GM21390 (cell line): ENCODE measurements around the gene NT5M.
"Not testable (repeated sequence)": the region's sequence is repeated elsewhere in the genome, so short reads cannot be mapped to it uniquely, and the experiment has no call there.

ENCODE experiments used
- ATAC-seq: cut with Tn5 transposase; IDR thresholded peaks from one replicate; pipeline ENCODE4 v1.9.1; 2021; ENCODE audit not compliant: unreplicated experiment

Gene NT5M

GRCh38 chr17:17303010-17303846 is at the start of gene NT5M:
TSS of gene NT5M (plus strand) at chr17:17303373. CDS start at chr17:17303551, 178 bp downstream.
- ATAC-seq = no peak

GRCh38 chr17:17253406-17253805 is 49.8 kb upstream of the NT5M start:
- ATAC-seq = no peak

GRCh38 chr17:17254036-17254435 is 49.1 kb upstream of the NT5M start:
- no peak for ATAC-seq

DNA sequence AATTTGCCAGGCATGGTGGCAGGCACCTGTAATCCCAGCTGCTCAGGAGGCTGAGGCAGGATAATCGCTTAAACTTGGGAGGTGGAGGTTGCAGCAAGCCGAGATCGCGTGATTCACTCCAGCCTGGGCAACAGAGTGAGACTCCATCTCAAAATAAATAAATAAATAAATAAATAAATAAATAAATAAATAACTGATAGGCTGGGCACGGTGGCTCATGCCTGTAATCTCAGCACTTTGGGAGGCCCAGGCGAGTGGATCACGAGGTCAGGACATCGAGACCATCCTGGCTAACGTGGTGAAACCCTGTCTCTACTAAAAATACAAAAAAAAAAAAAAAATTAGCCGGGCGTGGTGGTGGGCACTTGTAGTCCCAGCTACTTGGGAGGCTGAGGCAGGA is 47.5 kb upstream of the NT5M start:
- not testable (repeated sequence) for ATAC-seq

DNA sequence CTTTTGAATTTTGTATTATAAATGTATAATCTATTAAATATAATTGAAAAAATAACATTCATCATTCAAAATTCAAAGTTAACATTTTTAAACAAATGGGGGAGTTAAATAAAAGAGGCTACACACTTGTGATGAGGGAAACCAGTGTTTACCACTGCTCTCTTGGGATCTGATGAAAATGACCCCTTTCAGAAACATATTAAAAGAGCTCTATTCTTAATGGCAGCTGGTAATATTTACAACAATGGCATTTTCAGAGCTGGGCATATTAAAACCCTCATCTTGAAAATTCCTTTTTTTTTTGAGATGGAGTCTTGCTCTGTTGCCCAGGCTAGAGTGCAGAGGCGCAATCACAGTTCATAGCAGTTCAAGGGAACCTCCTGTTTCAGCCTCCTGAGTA is 46.9 kb upstream of the NT5M start:
- no peak for ATAC-seq

- ATAC-seq = no peak
These were observed 45.2 kb upstream of the NT5M start for GRCh38 chr17:17258011-17258410.

- no peak for ATAC-seq
These were observed 44.2 kb upstream of the NT5M start for GRCh38 chr17:17258998-17259397.

DNA sequence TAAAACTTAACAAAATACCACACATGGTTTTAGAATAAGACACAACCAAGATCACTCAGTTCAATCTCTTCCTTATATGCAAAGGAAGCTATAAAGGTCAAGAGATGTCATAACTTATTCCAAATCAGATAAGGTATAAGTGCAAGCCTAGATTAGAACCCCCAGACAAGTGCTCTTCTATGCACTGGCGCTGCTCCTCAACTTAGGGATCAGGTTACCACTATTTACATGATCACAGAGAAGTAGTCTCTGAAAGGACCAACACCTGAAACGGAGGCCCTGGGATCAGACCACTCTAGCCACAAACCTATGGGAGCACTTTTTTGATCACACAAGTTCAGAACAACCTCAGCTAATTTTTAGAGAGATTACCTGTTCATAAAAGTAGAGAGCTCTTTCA is 38.7 kb upstream of the NT5M start:
- no peak for ATAC-seq

- ATAC-seq = no peak
These were observed 33.0 kb upstream of the NT5M start for GRCh38 chr17:17269926-17270773.

GRCh38 chr17:17275971-17276370 is 27.2 kb upstream of the NT5M start:
- no peak for ATAC-seq

DNA sequence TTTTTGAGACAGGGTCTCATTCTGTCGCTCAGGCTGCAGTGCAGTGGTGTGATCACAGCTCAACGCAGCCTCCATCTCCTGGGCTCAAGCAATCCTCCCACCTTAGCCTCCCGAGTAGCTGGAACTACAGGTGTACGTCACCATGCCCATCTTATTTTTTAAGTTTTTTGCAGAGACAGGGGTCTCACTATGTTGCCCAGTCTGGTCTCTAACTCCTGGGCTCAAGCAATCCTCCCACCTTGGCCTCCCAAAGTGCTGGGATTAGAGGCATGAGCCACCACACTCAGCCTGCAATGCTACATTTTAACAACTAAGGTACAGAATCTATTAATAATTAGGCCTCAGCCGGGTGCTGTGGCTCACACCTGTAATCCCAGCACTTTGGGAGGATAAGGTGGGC is 25.7 kb upstream of the NT5M start:
- not testable (repeated sequence) for ATAC-seq

DNA sequence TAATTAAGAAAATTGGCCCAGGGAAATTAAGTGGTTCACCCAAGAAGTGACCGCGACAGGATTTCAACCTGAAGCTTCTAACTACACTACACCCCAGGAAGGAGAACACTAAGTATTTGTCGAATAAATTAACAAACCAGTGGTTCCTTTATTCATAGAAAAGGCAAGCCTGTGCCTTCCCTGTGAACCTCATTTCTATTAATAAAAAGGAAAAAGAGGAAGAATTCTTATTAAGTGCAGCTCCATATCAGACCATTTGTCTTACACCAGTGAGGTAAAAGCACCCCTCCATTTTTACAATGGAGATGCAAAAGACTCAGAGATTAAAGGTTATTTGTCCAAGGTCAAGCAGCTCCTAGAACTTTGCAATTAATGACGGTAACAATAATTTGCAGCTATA is 23.9 kb upstream of the NT5M start:
- ATAC-seq = no peak

- peak; percentile 87 for ATAC-seq
These were observed 22.3 kb upstream of the NT5M start, which contains the start of gene COPS3 for GRCh38 chr17:17280613-17281549. TSS of gene COPS3 (minus strand) at chr17:17281246. CDS start at chr17:17281186, 60 bp downstream.

DNA sequence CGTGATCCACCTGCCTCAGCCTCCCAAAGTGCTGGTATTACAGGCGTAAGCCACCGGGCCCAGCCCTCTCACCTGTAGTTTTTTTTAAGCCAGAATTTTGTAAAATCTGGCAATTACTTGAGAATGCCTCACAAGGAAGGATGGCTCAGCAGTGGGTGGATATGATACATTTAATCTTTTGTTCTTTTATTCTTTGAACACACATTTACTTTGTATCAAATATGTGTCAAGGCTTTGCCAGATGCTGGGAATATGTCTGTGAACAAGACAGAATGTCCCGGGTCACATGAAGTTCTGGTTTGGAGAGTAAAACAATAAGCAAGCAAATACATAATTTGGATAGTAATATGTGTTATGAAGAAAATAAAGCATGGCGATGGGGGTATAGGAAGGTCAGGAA is 17.2 kb upstream of the NT5M start:
- ATAC-seq = no peak

GRCh38 chr17:17289086-17289485 is 14.1 kb upstream of the NT5M start:
- ATAC-seq = no peak

- ATAC-seq = no peak
These were observed 13.5 kb upstream of the NT5M start for GRCh38 chr17:17289701-17290100.

GRCh38 chr17:17295141-17295540 is 8.0 kb upstream of the NT5M start:
- ATAC-seq = no peak

- ATAC-seq = no peak
These were observed 6.0 kb upstream of the NT5M start for GRCh38 chr17:17297217-17297616.

GRCh38 chr17:17298108-17298507 is 5.1 kb upstream of the NT5M start:
- no peak for ATAC-seq

DNA sequence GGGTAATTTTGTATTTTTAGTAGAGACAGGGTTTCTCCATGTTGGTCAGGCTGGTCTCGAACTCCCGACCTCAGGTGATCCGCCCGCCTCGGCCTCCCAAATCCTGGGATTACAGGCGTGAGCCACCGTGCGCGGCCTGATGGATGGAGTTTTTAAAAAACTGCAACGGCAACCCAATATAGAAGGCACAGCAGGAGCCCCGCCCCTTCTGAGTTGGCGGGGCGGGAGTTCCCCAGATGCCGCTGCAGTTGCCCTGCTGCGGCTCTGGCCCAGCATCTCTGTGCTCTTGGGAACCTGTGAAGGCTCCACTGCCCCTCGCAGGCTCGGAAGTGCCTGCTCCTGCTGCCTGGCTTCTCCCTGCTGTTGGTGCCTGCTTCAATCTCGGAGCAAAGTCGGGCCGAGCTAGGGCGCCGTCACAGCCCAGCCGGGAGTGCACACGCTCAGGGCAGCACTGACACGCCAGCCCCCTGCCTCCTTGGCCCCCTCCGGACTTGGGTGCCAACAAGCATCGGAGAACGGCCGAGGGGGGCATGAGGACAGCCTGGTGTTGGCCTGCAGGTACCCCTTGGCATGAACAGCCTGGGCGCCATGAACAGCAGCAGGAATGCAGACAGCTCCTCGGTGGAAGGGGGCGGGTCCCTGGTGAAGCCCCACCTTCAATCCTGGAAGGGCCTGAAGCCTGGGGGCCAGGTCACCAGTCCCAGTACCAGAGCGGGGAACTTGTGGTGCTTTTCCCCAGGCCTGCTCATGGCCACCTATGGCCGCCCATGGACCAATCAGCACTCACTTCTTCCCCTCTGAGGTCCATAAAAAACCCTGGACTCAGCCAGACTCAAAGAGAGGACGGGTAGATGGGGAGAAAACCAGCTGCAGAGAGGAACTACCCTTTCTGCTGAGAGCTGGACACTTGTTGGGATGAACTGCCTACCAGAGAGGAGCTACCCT is 2.3 kb upstream of the NT5M start:
- no peak for ATAC-seq
